22Rv1 (cell line): Measurements from ENCODE around the gene SPATA1.

Experiments
- H3K27ac ChIP-seq: fragments of 450-650 bp; 2 replicates; pipeline ENCODE4 v1.5.1; 2017
- ZFX ChIP-seq: fragments of 450-650 bp; IDR thresholded peaks from 2 replicates; pipeline ENCODE4 v1.6.1; 2017; ENCODE audit warnings: antibody characterized with exemption, borderline replicate concordance
- TF ChIP-seq, protein P1 (sequence below): fragments of 450-650 bp; IDR thresholded peaks from 2 replicates; pipeline ENCODE4 v1.5.1; 2017; ENCODE audit warnings: mild to moderate bottlenecking

Gene SPATA1

DNA sequence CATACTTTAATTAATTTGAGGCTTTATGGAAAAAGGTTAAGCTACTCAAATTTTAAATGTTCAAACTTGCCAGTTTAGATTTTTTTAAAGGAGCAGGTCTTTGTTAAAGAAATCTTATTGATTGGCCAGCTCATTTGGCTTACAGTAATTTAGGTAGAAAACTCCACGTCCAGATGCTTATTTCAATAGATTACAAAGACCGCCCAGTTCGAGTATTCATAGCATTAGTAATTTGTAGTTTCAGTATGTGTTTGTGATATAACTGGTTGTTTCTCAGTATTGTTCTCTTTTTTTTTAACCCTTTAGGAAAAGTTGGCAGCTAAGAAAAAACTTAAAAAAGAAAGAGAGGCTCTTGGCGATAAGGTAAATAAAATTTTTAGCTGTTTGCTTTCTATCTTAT is 25.5 kb upstream of the SPATA1 start:
- H3K27ac ChIP-seq = no peak overlapping the region
- TF ChIP-seq, protein P1, sequence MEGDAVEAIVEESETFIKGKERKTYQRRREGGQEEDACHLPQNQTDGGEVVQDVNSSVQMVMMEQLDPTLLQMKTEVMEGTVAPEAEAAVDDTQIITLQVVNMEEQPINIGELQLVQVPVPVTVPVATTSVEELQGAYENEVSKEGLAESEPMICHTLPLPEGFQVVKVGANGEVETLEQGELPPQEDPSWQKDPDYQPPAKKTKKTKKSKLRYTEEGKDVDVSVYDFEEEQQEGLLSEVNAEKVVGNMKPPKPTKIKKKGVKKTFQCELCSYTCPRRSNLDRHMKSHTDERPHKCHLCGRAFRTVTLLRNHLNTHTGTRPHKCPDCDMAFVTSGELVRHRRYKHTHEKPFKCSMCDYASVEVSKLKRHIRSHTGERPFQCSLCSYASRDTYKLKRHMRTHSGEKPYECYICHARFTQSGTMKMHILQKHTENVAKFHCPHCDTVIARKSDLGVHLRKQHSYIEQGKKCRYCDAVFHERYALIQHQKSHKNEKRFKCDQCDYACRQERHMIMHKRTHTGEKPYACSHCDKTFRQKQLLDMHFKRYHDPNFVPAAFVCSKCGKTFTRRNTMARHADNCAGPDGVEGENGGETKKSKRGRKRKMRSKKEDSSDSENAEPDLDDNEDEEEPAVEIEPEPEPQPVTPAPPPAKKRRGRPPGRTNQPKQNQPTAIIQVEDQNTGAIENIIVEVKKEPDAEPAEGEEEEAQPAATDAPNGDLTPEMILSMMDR = no peak
- no peak for TF ChIP-seq ZFX

DNA sequence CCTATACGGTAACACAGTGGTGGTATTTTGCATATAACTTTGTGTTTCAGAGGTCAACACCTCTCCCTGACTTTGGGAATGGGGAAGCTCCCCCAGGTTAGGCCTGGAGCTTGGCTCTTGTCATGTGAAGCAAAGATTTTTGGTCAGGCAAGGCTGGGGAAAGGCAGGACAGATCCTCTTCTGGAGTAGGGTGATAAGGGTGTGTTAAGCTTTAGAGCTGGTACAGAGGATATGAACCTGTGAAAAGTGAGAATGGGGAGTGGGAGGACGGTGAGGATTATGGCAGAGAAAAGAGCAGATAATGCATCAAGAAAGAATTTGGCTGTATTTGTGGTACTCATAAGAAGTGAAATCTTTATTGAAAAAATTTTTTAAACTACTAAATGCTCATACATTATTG is 24.9 kb upstream of the SPATA1 start:
- TF ChIP-seq, protein P1 = no peak
- no peak for TF ChIP-seq ZFX
- H3K27ac ChIP-seq = no peak overlapping the region

DNA sequence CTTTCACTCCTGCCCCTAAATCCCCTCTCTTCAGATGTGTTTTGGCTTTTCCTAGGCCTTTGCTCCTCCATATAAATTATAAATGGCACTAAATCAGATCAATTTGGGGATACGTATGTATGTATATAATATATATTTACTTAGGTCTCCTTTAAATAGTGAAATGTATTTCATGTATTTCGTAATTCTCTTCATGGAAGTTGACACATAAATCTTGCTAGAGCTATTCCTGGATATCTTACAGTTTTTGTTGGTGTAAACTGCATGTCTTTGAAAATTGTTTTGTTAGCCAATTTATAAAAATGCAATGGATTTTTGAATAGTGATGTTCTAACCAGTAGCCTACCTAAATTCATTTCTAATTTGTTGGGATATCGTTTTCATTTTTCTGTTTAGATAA is 18.1 kb upstream of the SPATA1 start:
- no peak overlapping the region for H3K27ac ChIP-seq

DNA sequence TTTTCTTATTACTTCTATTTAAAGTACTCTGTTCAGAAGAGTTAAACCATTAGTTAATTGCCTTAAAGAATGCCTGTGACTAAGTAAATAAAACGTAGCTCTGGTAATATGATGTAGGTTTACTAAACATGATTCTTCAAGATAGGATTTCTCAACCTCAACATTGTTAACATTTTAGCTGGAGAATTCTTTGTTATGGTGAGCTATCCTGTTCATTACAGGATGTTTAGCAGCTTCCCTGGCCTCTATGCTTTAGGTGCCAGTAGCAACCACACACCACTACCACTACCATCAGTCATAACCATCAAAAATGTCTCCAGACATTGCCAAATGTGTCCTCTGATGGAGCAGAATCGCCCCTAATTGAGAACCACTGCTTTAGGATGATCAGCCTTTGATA is 16.4 kb upstream of the SPATA1 start:
- H3K27ac ChIP-seq = no peak overlapping the region
- TF ChIP-seq ZFX = no peak
- TF ChIP-seq, protein P1 = no peak

More for the DNA sequence above, 18.1 kb upstream of the SPATA1 start:
- TF ChIP-seq, protein P1 = no peak
- TF ChIP-seq ZFX = no peak

DNA sequence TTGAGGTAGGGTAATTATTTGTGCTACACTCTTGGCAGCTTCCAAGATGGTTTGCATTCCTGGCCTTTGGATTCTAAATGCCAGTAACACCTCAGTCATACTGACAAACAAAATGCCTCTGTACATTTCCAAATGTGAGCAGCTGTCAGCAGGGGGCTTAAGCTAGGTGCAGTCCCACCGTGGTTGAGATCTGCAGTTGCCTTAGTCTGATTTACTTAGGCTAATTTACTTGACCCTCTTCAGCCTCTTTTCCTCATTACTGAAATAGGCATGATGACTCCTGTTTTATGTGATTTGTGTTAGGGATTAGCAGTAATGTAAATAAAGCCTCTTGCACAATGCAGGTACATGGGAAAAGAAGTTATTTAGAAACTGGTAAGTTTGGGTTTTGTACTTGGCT is 13.5 kb upstream of the SPATA1 start:
- H3K27ac ChIP-seq = no peak overlapping the region
- TF ChIP-seq, protein P1 = no peak
- no peak for TF ChIP-seq ZFX

DNA sequence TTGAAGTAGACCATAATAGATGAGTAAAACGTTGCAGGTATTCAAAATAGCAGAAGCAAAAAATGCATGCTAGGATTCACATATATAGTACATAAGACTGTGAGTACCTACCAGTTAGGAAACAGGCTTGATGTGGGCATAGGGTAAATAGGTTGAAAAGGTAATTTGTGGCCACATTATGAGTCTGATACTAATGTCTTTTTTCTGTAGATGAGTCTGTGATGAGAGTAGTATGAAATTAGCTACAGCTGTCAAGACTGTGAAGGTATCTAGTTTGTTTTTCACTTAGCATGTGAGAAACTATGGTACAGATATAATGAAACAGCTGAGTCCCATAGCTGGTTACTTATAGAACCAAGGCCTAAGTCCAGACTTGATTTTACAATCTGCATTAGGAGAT is 12.4 kb upstream of the SPATA1 start:
- TF ChIP-seq ZFX = no peak
- TF ChIP-seq, protein P1 = no peak
- H3K27ac ChIP-seq = no peak overlapping the region

DNA sequence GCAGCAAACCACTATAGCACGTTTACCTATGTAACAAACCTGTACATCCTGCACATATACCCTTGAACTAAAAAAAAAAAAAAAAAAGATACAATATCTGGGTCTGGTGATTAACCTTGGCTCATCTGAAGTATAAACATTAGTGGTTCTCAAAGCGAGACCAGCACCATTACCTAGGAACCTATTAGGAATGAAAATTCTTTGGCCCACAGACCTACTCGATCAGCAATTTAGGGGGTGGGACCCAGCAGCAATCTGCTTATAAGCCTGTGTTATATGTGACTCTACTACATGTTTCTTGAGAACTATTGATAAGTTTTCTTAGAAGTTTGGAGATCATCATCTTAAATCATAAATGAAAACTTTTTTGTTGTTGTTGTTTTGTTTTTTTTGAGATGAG is 9.7 kb upstream of the SPATA1 start:
- TF ChIP-seq, protein P1 = no peak
- no peak for TF ChIP-seq ZFX
- no peak overlapping the region for H3K27ac ChIP-seq
